ENCODE measurements around the gene MPO.

The MPO gene

GRCh38 chr17:58306131-58306951 is 25.6 kb upstream of the MPO start:
- no peak for DNase-seq

GRCh38 chr17:58305626-58306025 is 24.9 kb upstream of the MPO start:
- DNase-seq, result no peak

GRCh38 chr17:58304750-58305486 is 24.2 kb upstream of the MPO start:
- no peak for DNase-seq

GRCh38 chr17:58303971-58304749 is 23.4 kb upstream of the MPO start:
- DNase-seq, result no peak

- no peak for DNase-seq
These were observed 22.3 kb upstream of the MPO start for GRCh38 chr17:58302919-58303585.

- no peak for DNase-seq
These were observed 21.6 kb upstream of the MPO start for GRCh38 chr17:58302171-58302918.

- no peak for DNase-seq
These were observed 20.9 kb upstream of the MPO start for GRCh38 chr17:58301504-58302150.

- DNase-seq, result no peak
These were observed 19.6 kb upstream of the MPO start for GRCh38 chr17:58300336-58300735.

GRCh38 chr17:58294034-58294433 is 13.3 kb upstream of the MPO start:
- DNase-seq, result no peak

GRCh38 chr17:58291246-58291645 is 10.5 kb upstream of the MPO start:
- no peak for DNase-seq

GRCh38 chr17:58289869-58290268 is 9.1 kb upstream of the MPO start:
- DNase-seq, result no peak

GRCh38 chr17:58285422-58285810 is 4.7 kb upstream of the MPO start:
- no peak for DNase-seq

- DNase-seq, result no peak
These were observed 4.1 kb upstream of the MPO start for GRCh38 chr17:58284613-58285421.

- DNase-seq, result no peak
These were observed 3.2 kb upstream of the MPO start for GRCh38 chr17:58283674-58284612.

GRCh38 chr17:58282442-58282841 is 1.7 kb upstream of the MPO start:
- no peak for DNase-seq

- DNase-seq, result no peak
These were observed 826 bp upstream of the MPO start for GRCh38 chr17:58281511-58282011.

- DNase-seq, result no peak
These were observed 827 bp downstream of the MPO start for GRCh38 chr17:58279736-58280479.

GRCh38 chr17:58279016-58279711 is 1.6 kb downstream of the MPO start:
- no peak for DNase-seq
